Brain microvascular endothelial cell (primary cell): ENCODE data around the gene PPM1M.
"Not testable (repeated sequence)": the region's sequence is repeated elsewhere in the genome, so short reads cannot be mapped to it uniquely, and the experiment has no call there.

Experiments used
- DNase-seq: peaks from one replicate; pipeline ENCODE4 v3.0.0-alpha.2; 2020
- H3K27ac ChIP-seq: fragments of 250-450 bp; sonication (Bioruptor Pico); 2 replicates; pipeline ENCODE4 v1.5.1; 2020; ENCODE audit warnings: mild to moderate bottlenecking, moderate library complexity
- H3K27me3 ChIP-seq: fragments of 250-450 bp; sonication (Bioruptor Pico); replicated peaks from 2 replicates; pipeline ENCODE4 v1.5.1; 2020; ENCODE audit warnings: mild to moderate bottlenecking
- H3K36me3 ChIP-seq: fragments of 250-450 bp; sonication (Bioruptor Pico); replicated peaks from 2 replicates; pipeline ENCODE4 v1.5.1; 2020; ENCODE audit warnings: mild to moderate bottlenecking
- H3K4me3 ChIP-seq: 2 replicates; pipeline ENCODE4 v1.5.1; 2011; ENCODE audit warnings: low read depth, mild to moderate bottlenecking, control low read depth, low read length, moderate library complexity
- in situ Hi-C: cut with HindIII; loops from 2 replicates; pipeline ENCODE4 v1.10.0; 2017; ENCODE audit warnings: low sequenced_read_pairs, low pct_ligation_motif_present
- TF ChIP-seq, protein P1 (sequence below): IDR thresholded peaks from 2 replicates; pipeline ENCODE4 v1.5.1; 2011; ENCODE audit warnings: low read depth, mild to moderate bottlenecking, moderate library complexity, low read length, control low read depth, inconsistent platforms; ENCODE audit errors: missing control alignments

PPM1M gene

GRCh38 chr3:52278510-52279069, 33.0 kb downstream of the PPM1M start, which contains the start of gene WDR82:
Gene WDR82 (minus strand): TSS chr3:52278649. CDS start chr3:52278361, 288 bp downstream.
- Histone ChIP-seq H3K27ac (peak within 1 kb of the TSS; percentile 95), H3K27me3 (no peaks in the 10 kb centered on the region), H3K4me3 (peak within 1 kb of the TSS; percentile 97), H3K36me3 (no peaks in the 10 kb centered on the region)
- in situ Hi-C loops, result no loop called here
- TF ChIP-seq, protein P1, sequence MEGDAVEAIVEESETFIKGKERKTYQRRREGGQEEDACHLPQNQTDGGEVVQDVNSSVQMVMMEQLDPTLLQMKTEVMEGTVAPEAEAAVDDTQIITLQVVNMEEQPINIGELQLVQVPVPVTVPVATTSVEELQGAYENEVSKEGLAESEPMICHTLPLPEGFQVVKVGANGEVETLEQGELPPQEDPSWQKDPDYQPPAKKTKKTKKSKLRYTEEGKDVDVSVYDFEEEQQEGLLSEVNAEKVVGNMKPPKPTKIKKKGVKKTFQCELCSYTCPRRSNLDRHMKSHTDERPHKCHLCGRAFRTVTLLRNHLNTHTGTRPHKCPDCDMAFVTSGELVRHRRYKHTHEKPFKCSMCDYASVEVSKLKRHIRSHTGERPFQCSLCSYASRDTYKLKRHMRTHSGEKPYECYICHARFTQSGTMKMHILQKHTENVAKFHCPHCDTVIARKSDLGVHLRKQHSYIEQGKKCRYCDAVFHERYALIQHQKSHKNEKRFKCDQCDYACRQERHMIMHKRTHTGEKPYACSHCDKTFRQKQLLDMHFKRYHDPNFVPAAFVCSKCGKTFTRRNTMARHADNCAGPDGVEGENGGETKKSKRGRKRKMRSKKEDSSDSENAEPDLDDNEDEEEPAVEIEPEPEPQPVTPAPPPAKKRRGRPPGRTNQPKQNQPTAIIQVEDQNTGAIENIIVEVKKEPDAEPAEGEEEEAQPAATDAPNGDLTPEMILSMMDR, result peak; percentile 68
- peak; percentile 91 for DNase-seq

DNA sequence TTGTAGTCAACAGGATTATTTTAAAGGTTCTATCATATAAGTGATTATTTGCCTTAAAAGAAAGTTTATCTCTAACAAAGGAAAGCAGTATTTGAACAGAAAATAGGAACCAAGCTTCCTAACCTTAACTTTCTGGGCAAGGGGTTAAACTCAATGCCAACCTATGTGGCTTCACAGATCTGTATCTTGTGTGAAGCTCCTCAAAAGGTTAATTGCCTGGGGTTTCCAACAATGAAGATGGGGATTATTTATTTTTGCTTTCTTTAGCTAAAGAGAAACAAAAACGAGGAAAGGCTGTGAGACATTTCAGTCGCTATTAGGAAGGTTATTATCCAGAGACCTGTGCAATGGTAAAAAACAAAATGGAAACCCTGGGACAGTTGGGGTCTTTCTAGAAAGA, 34.0 kb downstream of the PPM1M start:
- H3K27me3 ChIP-seq, result no peaks in the 10 kb centered on the region
- H3K36me3 ChIP-seq, result no peaks in the 10 kb centered on the region
- H3K4me3 ChIP-seq, result no peak overlapping the region
- DNase-seq, result no peak
- TF ChIP-seq, protein P1, result no peak
- H3K27ac ChIP-seq, result no peak overlapping the region
- in situ Hi-C loops, result no loop called here

DNA sequence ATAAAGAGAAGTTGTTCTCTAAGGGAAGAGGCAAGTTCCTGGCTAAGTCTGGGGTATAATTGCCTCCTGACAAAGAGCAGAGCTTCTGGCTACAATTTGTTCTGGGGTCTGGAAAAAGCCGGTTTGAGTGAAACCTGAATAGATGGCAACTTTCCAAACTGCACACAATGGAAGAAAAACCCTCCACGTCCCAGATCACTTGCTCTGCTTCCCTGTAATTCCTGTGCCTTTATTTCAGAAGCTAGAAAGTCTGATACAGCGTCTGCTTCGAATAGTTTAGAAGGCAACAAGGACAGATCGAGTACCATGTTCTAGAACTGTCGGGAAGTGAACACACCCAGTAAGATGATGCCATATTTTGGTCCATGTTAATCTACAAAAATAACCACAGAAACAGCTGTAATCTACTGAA, 34.5 kb downstream of the PPM1M start:
- no peak for DNase-seq
- H3K4me3 ChIP-seq, result no peak overlapping the region
- TF ChIP-seq, protein P1, result no peak
- H3K27ac ChIP-seq, result no peak overlapping the region
- H3K27me3 ChIP-seq, result no peaks in the 10 kb centered on the region
- no peaks in the 10 kb centered on the region for H3K36me3 ChIP-seq
- in situ Hi-C loops, result no loop called here

DNA sequence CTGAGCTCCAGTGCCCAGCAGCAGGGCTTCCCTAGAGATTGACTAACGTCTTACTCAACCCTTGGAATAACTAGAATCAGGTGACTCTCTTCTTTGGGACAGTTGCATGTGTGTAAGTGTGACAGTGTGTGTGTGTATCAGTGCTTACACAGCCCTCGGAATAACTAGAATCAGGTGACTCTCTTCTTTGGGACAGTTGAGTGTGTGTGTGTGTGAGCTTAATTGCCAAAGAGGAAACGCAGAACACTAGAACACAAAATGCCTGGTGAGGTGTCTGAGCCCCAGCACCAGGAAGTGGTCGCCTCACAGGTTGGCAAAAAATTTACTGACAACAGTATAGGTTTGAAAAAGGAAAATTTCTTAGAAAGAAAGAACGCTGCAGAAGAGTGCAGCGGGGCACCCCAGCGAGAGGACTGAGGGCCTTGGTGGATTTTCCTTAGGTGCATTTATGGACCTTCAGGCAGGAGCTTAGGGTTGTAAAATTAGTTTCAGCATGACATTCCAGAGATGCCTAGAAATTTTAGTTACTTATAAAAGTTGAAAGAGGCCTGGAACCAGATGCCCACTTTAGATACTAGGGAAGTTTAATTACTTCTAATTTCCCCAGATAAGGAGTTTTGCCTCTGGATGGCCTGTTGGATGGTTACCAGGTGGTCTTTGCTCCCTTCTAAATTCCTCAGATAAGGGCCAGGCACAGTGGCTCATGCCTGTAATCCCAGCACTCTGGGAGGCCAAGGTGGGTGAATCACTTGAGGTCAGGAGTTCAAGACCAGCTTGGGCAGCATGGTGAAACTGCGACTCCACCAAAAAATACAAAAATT, 36.6 kb downstream of the PPM1M start:
- peak; percentile 14 for DNase-seq
- H3K4me3 ChIP-seq, result no peak overlapping the region
- in situ Hi-C loops, result no loop called here
- no peak overlapping the region for H3K27ac ChIP-seq
- no peaks in the 10 kb centered on the region for H3K36me3 ChIP-seq
- no peaks in the 10 kb centered on the region for H3K27me3 ChIP-seq
- TF ChIP-seq, protein P1, result no peak

DNA sequence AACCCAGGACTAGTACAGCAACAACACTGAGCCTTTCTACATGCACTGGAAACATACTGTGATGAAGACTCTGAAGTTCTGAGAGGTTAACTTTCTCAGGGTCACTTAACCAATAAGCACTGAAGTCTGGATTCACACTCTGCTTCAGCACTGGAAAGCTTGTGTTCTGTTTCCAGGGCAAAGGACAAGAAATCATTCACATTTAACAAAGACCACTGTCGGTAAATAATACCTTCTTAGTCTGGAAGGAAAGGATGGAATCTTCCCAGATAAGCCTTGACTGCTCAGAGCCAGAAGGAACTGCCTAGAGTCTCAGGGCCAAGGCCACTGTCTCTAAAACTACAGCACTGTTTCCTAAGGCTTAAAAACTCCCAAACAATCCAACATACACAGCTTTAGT, 37.7 kb downstream of the PPM1M start:
- TF ChIP-seq, protein P1, result no peak
- no peak overlapping the region for H3K4me3 ChIP-seq
- DNase-seq, result no peak
- no peaks in the 10 kb centered on the region for H3K36me3 ChIP-seq
- no peaks in the 10 kb centered on the region for H3K27me3 ChIP-seq
- in situ Hi-C loops, result no loop called here
- H3K27ac ChIP-seq, result no peak overlapping the region

DNA sequence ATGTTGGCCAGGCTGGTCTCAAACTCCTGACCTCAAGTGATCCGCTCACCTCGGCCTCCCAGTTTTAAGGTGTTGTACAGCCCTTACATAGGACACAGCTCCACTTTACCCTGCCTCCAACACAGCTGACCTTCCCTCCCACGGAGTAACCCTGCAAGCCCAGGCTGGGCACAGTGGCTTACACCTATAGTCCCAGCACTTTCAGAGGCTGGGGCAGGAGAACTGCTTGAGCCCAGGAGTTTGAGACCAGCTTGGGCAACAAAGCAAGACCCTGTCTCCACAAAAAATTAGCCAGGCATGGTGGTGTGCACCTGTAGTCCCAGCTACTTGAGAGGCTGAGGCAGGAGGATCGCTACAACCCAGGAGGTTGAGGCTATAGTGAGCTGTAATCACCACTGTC, 38.5 kb downstream of the PPM1M start:
- H3K4me3 ChIP-seq, H3K27ac ChIP-seq, in situ Hi-C loops, H3K36me3 ChIP-seq, H3K27me3 ChIP-seq, DNase-seq: not testable (repeated sequence)
